Peyer's patch (tissue), 4 donors: Measurements from ENCODE around the gene ADGRG3.

Experiments
- CTCF ChIP-seq, 6 experiments: fragments of 450-650 bp in 4 of 6; fragments of 200-600 bp in 2 of 6; sonication (generic) in 1 of 6; IDR thresholded peaks; one replicate each; pipeline ENCODE4 v1.5.1; 2017 to 2019; ENCODE audit warnings: antibody characterized with exemption in 6 of 6, mild to moderate bottlenecking in 3 of 6, moderate library complexity in 1 of 6
- POLR2A ChIP-seq, 2 donors: fragments of 450-650 bp; IDR thresholded peaks; one replicate each; pipeline ENCODE4 v1.5.1; 2017; ENCODE audit warnings: antibody characterized with exemption in 2 of 2, mild to moderate bottlenecking in 2 of 2, moderate library complexity in 2 of 2

- TF ChIP-seq POLR2A (IDR thresholded peaks at IDR 0.05) (no peak), CTCF (IDR thresholded peaks at IDR 0.05) (no peak)
Measured at GRCh38 chr16:57670196-57670595, 2.1 kb downstream of the ADGRG3 start.
